K562 (cell line): Measurements from ENCODE around the gene FLVCR2. TPM values are rescaled to one million over a fixed set of nuclear protein-coding genes. Genes with fewer than 3 reads are reported as not detected.

ENCODE experiments used
- ATAC-seq: fragments of 200-7000 bp; cut with Tn5 transposase; 3 replicates; pipeline ENCODE4 v1.9.1; 2020; ENCODE audit warnings: moderate library complexity
- BruUV-seq: library from RNA; stranded (reverse); fragments of 400-500 nt; replicated peaks from 2 replicates; lab custom pipeline; 2021; lab: Mats Ljungman, UMichigan
- CTCF ChIA-PET: fragments of 300-600 bp; formaldehyde crosslinking; extraction: SDS; loops from one replicate; lab custom pipeline; 2021; ENCODE audit warnings: low intra/inter-chr PET ratio; lab: Yijun Ruan, JAX
- POLR2A ChIA-PET: fragments of 300-600, 350-650 bp; sonication (Branson Sonifier 250); formaldehyde crosslinking; extraction: SDS; loops from one replicate; lab custom pipeline; 2021; ENCODE audit warnings: antibody characterized with exemption, inconsistent platforms; lab: Yijun Ruan, JAX
- DNase-seq, 4 experiments: peaks; one replicate each; pipeline versions ENCODE4 v3.0.0 to v3.0.0-alpha.2; 2011 to 2018; ENCODE audit warnings: low spot score in 3 of 4, mixed read lengths in 3 of 4; ENCODE audit errors: extremely low read depth in 1 of 4
- FAIRE-seq: peaks from 2 replicates; lab custom pipeline; 2011; peaks lifted over from hg19 to GRCh38; lab: Jason Lieb, UNC
- H2AFZ ChIP-seq: 2 replicates; pipeline ENCODE4 v1.6.0; 2011; ENCODE audit warnings: low read depth, low read length, control low read depth, inconsistent platforms
- H3K27ac ChIP-seq: fragments of 200-600 bp; 3 replicates; pipeline ENCODE4 v1.8.0; 2011; ENCODE audit warnings: low read depth, mild to moderate bottlenecking, control low read depth, inconsistent platforms, low read length, moderate library complexity, mixed read lengths; ENCODE audit errors: extremely low read depth
- H3K27me3 ChIP-seq, 2 experiments: fragments of 300-600 bp in 1 of 2; 2 replicates in 1 of 2; 3 replicates in 1 of 2; pipeline versions ENCODE4 v1.6.0 to v1.8.0; 2011; ENCODE audit warnings: inconsistent platforms in 2 of 2, low read length in 2 of 2, mild to moderate bottlenecking in 1 of 2, mixed read lengths in 1 of 2, moderate library complexity in 1 of 2; ENCODE audit not compliant: control insufficient read depth in 2 of 2, insufficient read depth in 2 of 2
- H3K36me3 ChIP-seq: fragments of 300-600 bp; 3 replicates; pipeline ENCODE4 v1.8.0; 2011; ENCODE audit warnings: mild to moderate bottlenecking, low read length, inconsistent platforms; ENCODE audit not compliant: control insufficient read depth, insufficient read depth
- H3K4me1 ChIP-seq, 2 experiments: fragments of 200-600 bp in 1 of 2; replicated peaks in 1 of 2; 2 replicates in 1 of 2; 3 replicates in 1 of 2; pipeline versions ENCODE4 v1.5.1 to v1.8.0; 2011; ENCODE audit warnings: inconsistent platforms in 2 of 2, low read length in 2 of 2, mild to moderate bottlenecking in 1 of 2, mixed read lengths in 1 of 2, moderate library complexity in 1 of 2; ENCODE audit not compliant: control insufficient read depth in 2 of 2, insufficient read depth in 2 of 2
- H3K4me2 ChIP-seq: 2 replicates; pipeline ENCODE4 v1.6.1; 2011; ENCODE audit warnings: low read length, control low read depth, inconsistent platforms, mixed read lengths; ENCODE audit not compliant: insufficient read depth
- H3K4me3 ChIP-seq: fragments of 200-600 bp; sonication (generic), shearing (Covaris generic); 2 replicates; pipeline ENCODE4 v1.5.1; 2016; ENCODE audit warnings: control low read depth, inconsistent platforms
- H3K79me2 ChIP-seq: fragments of 200-600 bp; 3 replicates; pipeline ENCODE4 v1.8.0; 2011; ENCODE audit warnings: low read length, inconsistent platforms; ENCODE audit not compliant: control insufficient read depth, insufficient read depth
- H3K9ac ChIP-seq, 2 experiments: 2 replicates each; pipeline versions ENCODE4 v1.6.0 to v1.6.1; 2011; ENCODE audit warnings: low read depth in 2 of 2, low read length in 2 of 2, control low read depth in 1 of 2, inconsistent platforms in 1 of 2, mild to moderate bottlenecking in 1 of 2, mixed read lengths in 1 of 2; ENCODE audit not compliant: insufficient read depth in 1 of 2
- H3K9me1 ChIP-seq: one replicate; pipeline ENCODE4 v1.6.0; 2011; ENCODE audit warnings: inconsistent platforms, mild to moderate bottlenecking, low read length, moderate library complexity; ENCODE audit not compliant: control insufficient read depth, insufficient read depth
- H3K9me3 ChIP-seq: replicated peaks from 2 replicates; pipeline ENCODE4 v1.5.1; 2011; ENCODE audit warnings: low read depth, low read length, inconsistent platforms; ENCODE audit not compliant: control insufficient read depth, insufficient read depth
- H4K20me1 ChIP-seq: replicated peaks from 2 replicates; pipeline ENCODE4 v1.6.1; 2011; ENCODE audit warnings: low read length, inconsistent platforms, mixed read lengths; ENCODE audit not compliant: control insufficient read depth, insufficient read depth
- ATF3 ChIP-seq, 2 experiments: fragments of 450-650 bp in 1 of 2; sonication (generic) in 1 of 2; formaldehyde crosslinking in 1 of 2; IDR thresholded peaks in 1 of 2; conservative IDR thresholded peaks in 1 of 2; 2 replicates each; pipeline versions ENCODE4 v1.6.1 to v1.8.1; 2016 to 2023; ENCODE audit warnings: mild to moderate bottlenecking in 2 of 2, moderate library complexity in 2 of 2, inconsistent platforms in 1 of 2, missing genetic modification reagents in 1 of 2
- ATF7 ChIP-seq: fragments of 450-650 bp; IDR thresholded peaks from 2 replicates; pipeline ENCODE4 v1.7.1; 2014; ENCODE audit warnings: mild to moderate bottlenecking, moderate library complexity
- FOXK2 ChIP-seq, 2 experiments: fragments of 450-650 bp; IDR thresholded peaks in 1 of 2; conservative IDR thresholded peaks in 1 of 2; 2 replicates each; pipeline ENCODE4 v1.6.1; 2016; ENCODE audit warnings: low read depth in 2 of 2, mild to moderate bottlenecking in 1 of 2
- MEF2D ChIP-seq: conservative IDR thresholded peaks from 2 replicates; pipeline ENCODE4 v1.6.1; 2016; ENCODE audit warnings: low read depth, missing genetic modification characterization, missing compliant biosample characterization
- PRDM10 ChIP-seq: fragments of 450-650 bp; IDR thresholded peaks from 2 replicates; pipeline ENCODE4 v1.6.1; 2018; ENCODE audit not compliant: partially characterized antibody
- WGBS: fragments of 100-300 bp; shearing (Covaris generic); methylation state at CpG from one replicate; pipeline ENCODE4 v1.1.6; 2016; ENCODE audit warnings: low coverage, mixed read lengths; ENCODE audit not compliant: insufficient coverage; ENCODE audit errors: missing lambda C conversion rate; 5-methylcytosine and 5-hydroxymethylcytosine counted together
- in situ Hi-C: fragments of 300-500 bp; cut with MboI; formaldehyde crosslinking; loops from 4 replicates; pipeline ENCODE4 v1.15.0; 2018; ENCODE audit warnings: inconsistent platforms, mixed read lengths
- intact Hi-C: fragments of 100-400 bp; cut with micrococcal nuclease; formaldehyde crosslinking; loops from 2 replicates; pipeline ENCODE4 v1.14.2; 2022
- polyA plus RNA-seq, 8 experiments: library from polyadenylated mRNA; depleted of rRNA in 4 of 8; stranded (reverse) in 5 of 8; unstranded in 3 of 8; fragments of >200 nt; fragmentation: Nextera tagmentation in 2 of 8; fragmentation: Illumina TruSeq in 1 of 8; extraction: Ambion mirVana in 2 of 8; extraction: Trizol in 1 of 8; gene quantifications; 2 replicates each; pipeline versions ENCODE4 v1.2.1 to v1.2.3, GENCODE V29; 2011 to 2014; ENCODE audit warnings: inconsistent platforms in 1 of 8, missing spikeins in 1 of 8
- total RNA-seq, 7 experiments: library from RNA; depleted of rRNA in 6 of 7; stranded (reverse); fragments of >200 nt in 6 of 7; fragmentation: Illumina TruSeq in 2 of 7; extraction: Trizol in 2 of 7; gene quantifications; 2 replicates each; pipeline versions ENCODE4 v1.2.1 to v1.2.3, GENCODE V29; 2011 to 2021; ENCODE audit warnings: low replicate concordance in 1 of 7

The FLVCR2 gene
- total and polyA plus RNA-seq, 9 of the 15 experiments (the other 6 are each of a cell fraction or from before 2014, with no cell fraction given) = 1.5 TPM; not detected in 8

- Histone ChIP-seq H3K9ac (no peak overlapping the region), H3K4me2 (no peak overlapping the region), H3K9me3 (no peaks in the 10 kb centered on the region), H3K27me3 (peaks cover 2 to 22% of the 10 kb centered on the region in 2 experiments; a peak in 2 of 5 replicates), H3K9me1 (no peaks in the 10 kb centered on the region), H2AFZ (no peak overlapping the region), H3K4me1 (peaks cover 12% of the 10 kb centered on the region in 2 experiments), H3K27ac (no peak overlapping the region), H3K36me3 (no peaks in the 10 kb centered on the region), H3K4me3 (no peak overlapping the region), H3K79me2 (no peaks in the 10 kb centered on the region), H4K20me1 (no peaks in the 10 kb centered on the region)
- intact Hi-C loops = no loop called here
- no peak for FAIRE-seq
- DNase-seq = no peak
- WGBS = 9% methylated on average over 2 of the region's 2 CpGs
- ChIA-PET CTCF (no interaction called here), POLR2A (no interaction called here)
- in situ Hi-C loops = no loop called here
- no TSS peak for BruUV-seq
- ATAC-seq = no peak
- TF ChIP-seq FOXK2 (conservative IDR thresholded peaks at IDR 0.05 in 1 of 2, IDR thresholded peaks at IDR 0.05 in 1 of 2; ENCODE audit: low read depth in 2 of 2) = 0 out of 4 replicates have a peak, but pooled peaks of 1 of the 2 experiments have one; percentile 32
- no peak for TF ChIP-seq MEF2D
- TF ChIP-seq ATF3 (IDR thresholded peaks at IDR 0.05) = peak; percentile 61
- no peak for TF ChIP-seq ATF3 (CRISPR knock-in tag; conservative IDR thresholded peaks at IDR 0.05)
- peak; percentile 59 for TF ChIP-seq ATF7
- peak; percentile 93 for TF ChIP-seq PRDM10
Measured at GRCh38 chr14:75543786-75544185, 34.6 kb upstream of the FLVCR2 start.
